Spleen (tissue), 11 donors: ENCODE data around the gene TPM1. TPM values are rescaled to one million over a fixed set of nuclear protein-coding genes. Genes with fewer than 3 reads are reported as not detected.

Experiments
- DNase-seq: peaks from one replicate; pipeline ENCODE4 v3.0.0-alpha.2; 2020
- H3K27ac ChIP-seq, 8 donors: fragments of 200-600 bp; sonication (generic) in 7 of 8; 1 replicate in 4 of 8; 2 replicates in 4 of 8; pipeline versions ENCODE4 v1.5.0 to v1.8.0; 2016 to 2021; ENCODE audit warnings: inconsistent platforms in 4 of 8, mild to moderate bottlenecking in 4 of 8, moderate library complexity in 1 of 8
- H3K27me3 ChIP-seq, 7 donors: fragments of 200-600 bp; sonication (generic) in 6 of 7; replicated peaks in 1 of 7; 1 replicate in 4 of 7; 2 replicates in 3 of 7; pipeline versions ENCODE4 v1.5.0 to v1.8.0; 2016 to 2021; ENCODE audit warnings: inconsistent platforms in 3 of 7, mild to moderate bottlenecking in 1 of 7
- H3K36me3 ChIP-seq, 6 donors: fragments of 200-600 bp; sonication (generic) in 5 of 6; 1 replicate in 4 of 6; 2 replicates in 2 of 6; pipeline versions ENCODE4 v1.5.0 to v1.8.0; 2016 to 2021; ENCODE audit warnings: inconsistent platforms in 2 of 6
- H3K4me1 ChIP-seq, 6 donors: fragments of 200-600 bp; sonication (generic) in 5 of 6; 1 replicate in 3 of 6; 2 replicates in 3 of 6; pipeline versions ENCODE4 v1.5.0 to v1.8.0; 2016 to 2021; ENCODE audit warnings: inconsistent platforms in 3 of 6
- H3K4me3 ChIP-seq, 8 donors: fragments of 200-600 bp; sonication (generic) in 7 of 8; 1 replicate in 4 of 8; 2 replicates in 4 of 8; pipeline versions ENCODE4 v1.5.0 to v1.8.0; 2016 to 2021; ENCODE audit warnings: inconsistent platforms in 4 of 8, mild to moderate bottlenecking in 4 of 8, moderate library complexity in 2 of 8
- H3K9me3 ChIP-seq, 8 donors: fragments of 200-600 bp; sonication (generic) in 7 of 8; 1 replicate in 4 of 8; 2 replicates in 4 of 8; pipeline versions ENCODE4 v1.5.0 to v1.8.0; 2016 to 2021; ENCODE audit warnings: inconsistent platforms in 4 of 8
- CTCF ChIP-seq, 11 experiments: fragments of 200-600 bp in 7 of 11; fragments of 450-650 bp in 4 of 11; sonication (generic) in 4 of 11; IDR thresholded peaks in 8 of 11; conservative IDR thresholded peaks in 3 of 11; 1 replicate in 7 of 11; 2 replicates in 4 of 11; pipeline versions ENCODE4 v1.4.0 to v1.8.0; 2016 to 2021; ENCODE audit warnings: antibody characterized with exemption in 11 of 11, inconsistent platforms in 4 of 11, mild to moderate bottlenecking in 1 of 11
- POLR2A ChIP-seq, 3 donors: fragments of 450-650 bp; IDR thresholded peaks; one replicate each; pipeline ENCODE4 v1.5.1; 2017; ENCODE audit warnings: antibody characterized with exemption in 3 of 3, mild to moderate bottlenecking in 1 of 3
- POLR2AphosphoS5 ChIP-seq, 3 donors: sonication (generic); formaldehyde crosslinking; IDR thresholded peaks; one replicate each; pipeline ENCODE4 v1.5.1; 2017; ENCODE audit warnings: antibody characterized with exemption in 3 of 3
- WGBS, 5 donors: extraction: QIAGEN DNeasy Blood & Tissue Kit in 3 of 5; methylation state at CpG; one replicate each; pipeline versions ENCODE4 v1.1.5 to v1.1.7; 2013 to 2018; 5-methylcytosine and 5-hydroxymethylcytosine counted together
- intact Hi-C: fragments of 100-400 bp; cut with DNase I; formaldehyde crosslinking; loops from one replicate; pipeline ENCODE4 v1.15.0; 2023; ENCODE audit warnings: low total_unique reads
- polyA plus RNA-seq, 3 donors: library from polyadenylated mRNA; stranded (reverse); fragments of 200-250 nt; gene quantifications; one replicate each; pipeline ENCODE4 v1.2.1, GENCODE V29; 2013
- total RNA-seq, 7 donors: library from RNA; depleted of rRNA in 3 of 7; stranded (reverse); fragments of >200 nt in 3 of 7; fragmentation: NEBNext Ultra II Directional in 4 of 7; extraction: Animal tissue kit (Norgen Biotek cat#: 25700) in 4 of 7; gene quantifications; one replicate each; pipeline versions ENCODE4 v1.1.0 to v1.2.1, GENCODE V29; 2016 to 2021
- donor health status: healthy with polysubstance abuse.
- donor health status: DM: no; HTN: no; CAD: no; lungs with moderate emphysema.
- donor health status: DM: no; HTN: no; CAD: no.
- donor health status: Bipolar disorder and iron deficiency.
- donor health status: healthy.
- donor health status: DM: no; HTN: no; CAD: no.
- donor health status: DM: yes; HTN: yes; CAD: no.

TPM1 gene
- total and polyA plus RNA-seq, 10 donors: 70.6 to 317 (median 123) TPM

DNA sequence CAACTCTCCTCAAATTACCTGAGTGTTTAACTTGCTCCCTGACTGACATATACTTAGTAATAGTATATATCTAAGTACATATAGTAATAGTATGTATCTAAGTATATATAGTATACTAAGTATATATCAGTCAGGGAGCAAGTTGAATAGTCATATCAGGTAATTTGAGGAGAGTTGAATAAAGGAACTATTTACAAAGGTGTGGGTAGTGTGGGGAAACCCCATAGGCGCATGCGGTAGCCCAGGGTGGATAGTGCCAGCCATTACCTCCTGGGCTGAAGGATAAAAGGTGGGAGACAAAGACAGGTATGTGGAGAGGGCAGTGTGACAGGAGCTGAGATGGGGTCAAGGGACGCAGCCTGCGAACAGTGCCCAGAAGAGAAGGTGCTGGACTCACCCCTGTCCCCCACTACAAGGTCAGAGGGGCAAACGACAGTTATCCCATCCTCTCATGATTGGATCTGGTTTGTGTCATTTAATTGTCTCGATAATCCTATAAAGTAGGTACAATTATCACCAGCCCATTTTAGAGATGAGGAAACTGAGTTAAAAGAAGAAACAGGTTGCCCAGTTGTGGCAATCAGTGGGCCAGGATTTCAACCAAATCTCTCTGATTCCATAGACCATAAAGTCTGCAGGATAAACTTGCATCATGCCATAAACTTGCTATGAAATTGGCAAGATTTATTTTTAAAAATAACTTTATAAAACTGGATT is 34.1 kb upstream of the TPM1 start:
- no peak overlapping the region for H3K4me3 ChIP-seq
- no peak overlapping the region for H3K27ac ChIP-seq
- no peaks in the 10 kb centered on the region for H3K4me1 ChIP-seq
- no peak for DNase-seq
- H3K36me3 ChIP-seq: no peaks in the 10 kb centered on the region
- intact Hi-C loops: no loop called here
- H3K27me3 ChIP-seq: no peaks in the 10 kb centered on the region
- no peaks in the 10 kb centered on the region for H3K9me3 ChIP-seq
- 83 to 92% (median 89%) methylated on average over 6 of the region's 6 CpGs for WGBS, 5 donors
- no peak for TF ChIP-seq POLR2AphosphoS5 (IDR thresholded peaks at IDR 0.05)
- TF ChIP-seq CTCF (IDR thresholded peaks at IDR 0.05 in 8 of 11, conservative IDR thresholded peaks at IDR 0.05 in 3 of 11): no peak
- no peak for TF ChIP-seq POLR2A (IDR thresholded peaks at IDR 0.05)

DNA sequence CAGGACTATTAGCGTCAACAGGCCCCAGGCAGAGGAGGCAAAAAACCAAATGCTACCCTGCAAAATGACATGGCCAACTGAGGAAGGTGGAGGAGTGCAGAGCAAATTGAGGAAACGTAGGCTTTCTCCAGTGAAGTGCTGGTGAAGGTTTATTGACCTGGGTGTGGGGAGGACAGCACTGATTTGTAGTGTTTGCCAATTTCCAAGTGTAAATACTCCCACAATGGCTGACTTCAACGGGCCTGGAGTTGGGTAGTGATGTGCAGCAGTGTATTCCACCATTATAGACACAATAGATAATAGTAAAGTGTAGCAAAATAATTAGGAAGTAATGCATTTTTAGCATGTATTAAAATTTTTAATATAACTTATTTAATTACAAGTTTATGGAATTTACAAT is 32.2 kb upstream of the TPM1 start:
- Histone ChIP-seq H3K36me3 (no peaks in the 10 kb centered on the region), H3K27ac (no peak overlapping the region), H3K4me1 (no peaks in the 10 kb centered on the region), H3K27me3 (no peaks in the 10 kb centered on the region), H3K4me3 (no peak overlapping the region), H3K9me3 (no peaks in the 10 kb centered on the region)
- no peak for TF ChIP-seq POLR2A (IDR thresholded peaks at IDR 0.05)
- intact Hi-C loops: no loop called here
- DNase-seq: no peak
- WGBS, 5 donors: 63 to 81% (median 80%) methylated on average over 3 of the region's 3 CpGs

- DNase-seq: no peak
- intact Hi-C loops: no loop called here
- Histone ChIP-seq H3K27ac (no peak overlapping the region), H3K9me3 (no peaks in the 10 kb centered on the region), H3K27me3 (no peaks in the 10 kb centered on the region), H3K36me3 (no peaks in the 10 kb centered on the region), H3K4me1 (no peaks in the 10 kb centered on the region), H3K4me3 (no peak overlapping the region)
- 87 to 93% (median 90%) methylated on average over 7 of the region's 7 CpGs for WGBS, 5 donors
- TF ChIP-seq POLR2AphosphoS5 (IDR thresholded peaks at IDR 0.05): no peak
Observed at GRCh38 chr15:63010920-63011693, 31.4 kb upstream of the TPM1 start.

DNA sequence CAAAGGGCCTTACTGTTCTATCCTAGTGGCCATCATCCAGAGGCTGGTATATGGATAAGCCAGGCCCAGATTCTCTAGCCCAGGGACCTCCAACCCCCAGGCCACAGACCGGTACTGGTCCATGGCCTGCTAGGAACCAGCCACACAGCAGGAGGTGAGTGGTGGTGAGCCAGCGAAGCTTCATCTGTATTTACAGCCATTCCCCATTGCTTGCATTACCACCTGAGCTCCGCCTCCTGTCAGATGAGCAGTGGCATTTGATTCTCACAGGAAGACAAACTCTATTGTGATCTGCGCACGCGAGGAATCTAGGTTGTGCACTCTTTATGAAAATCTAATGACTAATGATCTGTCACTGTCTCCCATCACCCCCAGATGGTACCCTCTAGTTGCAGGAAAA is 30.1 kb upstream of the TPM1 start:
- intact Hi-C loops: no loop called here
- 90 to 97% (median 94%) methylated on average over 6 of the region's 6 CpGs for WGBS, 5 donors
- Histone ChIP-seq H3K36me3 (no peaks in the 10 kb centered on the region), H3K9me3 (no peaks in the 10 kb centered on the region), H3K27ac (no peak overlapping the region), H3K27me3 (no peaks in the 10 kb centered on the region), H3K4me1 (no peaks in the 10 kb centered on the region), H3K4me3 (no peak overlapping the region)
- TF ChIP-seq POLR2A (IDR thresholded peaks at IDR 0.05): no peak
- TF ChIP-seq CTCF (IDR thresholded peaks at IDR 0.05 in 8 of 11, conservative IDR thresholded peaks at IDR 0.05 in 3 of 11): no peak
- no peak for TF ChIP-seq POLR2AphosphoS5 (IDR thresholded peaks at IDR 0.05)
- DNase-seq: no peak

GRCh38 chr15:63013052-63013808 is 29.3 kb upstream of the TPM1 start:
- Histone ChIP-seq H3K9me3 (no peaks in the 10 kb centered on the region), H3K27ac (no peak overlapping the region), H3K4me3 (no peak overlapping the region), H3K27me3 (no peaks in the 10 kb centered on the region), H3K36me3 (no peaks in the 10 kb centered on the region), H3K4me1 (no peaks in the 10 kb centered on the region)
- WGBS, 5 donors: 63 to 83% (median 79%) methylated on average over 11 of the region's 11 CpGs
- intact Hi-C loops: no loop called here
- no peak for TF ChIP-seq POLR2AphosphoS5 (IDR thresholded peaks at IDR 0.05)
- no peak for TF ChIP-seq POLR2A (IDR thresholded peaks at IDR 0.05)
- TF ChIP-seq CTCF (IDR thresholded peaks at IDR 0.05 in 8 of 11, conservative IDR thresholded peaks at IDR 0.05 in 3 of 11): no peak
- DNase-seq: no peak
